K562 (cell line): Measurements from ENCODE around the gene FCER2. TPM values are rescaled to one million over a fixed set of nuclear protein-coding genes. Genes with fewer than 3 reads are reported as not detected.

Experiments
- FOXA1 ChIP-seq: fragments of 450-650 bp; IDR thresholded peaks from 2 replicates; pipeline ENCODE4 v1.6.1; 2016; ENCODE audit warnings: mild to moderate bottlenecking, borderline replicate concordance
- HIVEP1 ChIP-seq: fragments of 250-450 bp; sonication (Bioruptor Pico); IDR thresholded peaks from 2 replicates; pipeline ENCODE4 v1.4.0; 2020; ENCODE audit warnings: mild to moderate bottlenecking
- MEF2D ChIP-seq: conservative IDR thresholded peaks from 2 replicates; pipeline ENCODE4 v1.6.1; 2016; ENCODE audit warnings: low read depth, missing genetic modification characterization, missing compliant biosample characterization
- POLR2A ChIP-seq: fragments of 450-650 bp; conservative IDR thresholded peaks from 2 replicates; pipeline ENCODE4 v1.6.1; 2016
- ZNF830 ChIP-seq: fragments of 250-450 bp; sonication (Bioruptor Pico); IDR thresholded peaks from 2 replicates; pipeline ENCODE4 v1.5.0; 2021; ENCODE audit warnings: mild to moderate bottlenecking
- polyA plus RNA-seq, 8 experiments: library from polyadenylated mRNA; depleted of rRNA in 4 of 8; stranded (reverse) in 5 of 8; unstranded in 3 of 8; fragments of >200 nt; fragmentation: Nextera tagmentation in 2 of 8; fragmentation: Illumina TruSeq in 1 of 8; extraction: Ambion mirVana in 2 of 8; extraction: Trizol in 1 of 8; gene quantifications; 2 replicates each; pipeline versions ENCODE4 v1.2.1 to v1.2.3, GENCODE V29; 2011 to 2014; ENCODE audit warnings: inconsistent platforms in 1 of 8, missing spikeins in 1 of 8
- total RNA-seq, 7 experiments: library from RNA; depleted of rRNA in 6 of 7; stranded (reverse); fragments of >200 nt in 6 of 7; fragmentation: Illumina TruSeq in 2 of 7; extraction: Trizol in 2 of 7; gene quantifications; 2 replicates each; pipeline versions ENCODE4 v1.2.1 to v1.2.3, GENCODE V29; 2011 to 2021; ENCODE audit warnings: low replicate concordance in 1 of 7
- TF ChIP-seq, protein P1 (sequence below): fragments of 450-650 bp; formaldehyde crosslinking; IDR thresholded peaks from 2 replicates; pipeline ENCODE4 v1.4.0; 2022; ENCODE audit warnings: mild to moderate bottlenecking, moderate library complexity
- TF ChIP-seq, protein P2 (sequence below): sonication (generic); formaldehyde crosslinking; IDR thresholded peaks from 2 replicates; pipeline ENCODE4 v1.8.1; 2022; ENCODE audit warnings: missing genetic modification reagents
- TF ChIP-seq, protein P3 (sequence below): fragments of 450-650 bp; IDR thresholded peaks from 2 replicates; pipeline ENCODE4 v1.6.1; 2016; ENCODE audit warnings: mild to moderate bottlenecking, moderate library complexity

Gene FCER2
- total and polyA plus RNA-seq, 9 of the 15 experiments (the other 6 are each of a cell fraction or from before 2014, with no cell fraction given), result 0.11 TPM; not detected in 8

DNA sequence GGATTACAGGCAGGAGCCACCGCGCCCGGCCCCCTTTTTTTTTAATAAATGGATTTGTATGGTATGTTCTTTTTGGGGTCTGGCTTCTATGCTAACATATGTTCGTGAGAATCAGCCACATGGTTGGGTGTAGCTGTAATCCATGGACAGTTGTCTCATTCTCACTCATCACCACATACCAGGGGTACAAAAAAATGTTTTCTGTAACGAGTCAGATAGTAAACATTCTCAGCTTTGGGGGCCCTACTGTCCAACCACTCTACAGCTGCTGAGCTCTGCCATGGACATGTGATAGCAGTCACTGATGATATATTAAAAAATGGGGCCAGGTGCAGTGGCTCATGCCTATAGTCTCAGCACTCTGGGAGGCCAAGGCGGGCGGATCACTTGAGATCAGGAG, 38.2 kb downstream of the FCER2 start (continued):
- TF ChIP-seq, protein P1, sequence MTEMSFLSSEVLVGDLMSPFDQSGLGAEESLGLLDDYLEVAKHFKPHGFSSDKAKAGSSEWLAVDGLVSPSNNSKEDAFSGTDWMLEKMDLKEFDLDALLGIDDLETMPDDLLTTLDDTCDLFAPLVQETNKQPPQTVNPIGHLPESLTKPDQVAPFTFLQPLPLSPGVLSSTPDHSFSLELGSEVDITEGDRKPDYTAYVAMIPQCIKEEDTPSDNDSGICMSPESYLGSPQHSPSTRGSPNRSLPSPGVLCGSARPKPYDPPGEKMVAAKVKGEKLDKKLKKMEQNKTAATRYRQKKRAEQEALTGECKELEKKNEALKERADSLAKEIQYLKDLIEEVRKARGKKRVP (CRISPR knock-in tag), result no peak
- TF ChIP-seq, protein P2, sequence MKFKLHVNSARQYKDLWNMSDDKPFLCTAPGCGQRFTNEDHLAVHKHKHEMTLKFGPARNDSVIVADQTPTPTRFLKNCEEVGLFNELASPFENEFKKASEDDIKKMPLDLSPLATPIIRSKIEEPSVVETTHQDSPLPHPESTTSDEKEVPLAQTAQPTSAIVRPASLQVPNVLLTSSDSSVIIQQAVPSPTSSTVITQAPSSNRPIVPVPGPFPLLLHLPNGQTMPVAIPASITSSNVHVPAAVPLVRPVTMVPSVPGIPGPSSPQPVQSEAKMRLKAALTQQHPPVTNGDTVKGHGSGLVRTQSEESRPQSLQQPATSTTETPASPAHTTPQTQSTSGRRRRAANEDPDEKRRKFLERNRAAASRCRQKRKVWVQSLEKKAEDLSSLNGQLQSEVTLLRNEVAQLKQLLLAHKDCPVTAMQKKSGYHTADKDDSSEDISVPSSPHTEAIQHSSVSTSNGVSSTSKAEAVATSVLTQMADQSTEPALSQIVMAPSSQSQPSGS (CRISPR knock-in tag), result no peak
- TF ChIP-seq MEF2D (tag), result no peak
- no peak for TF ChIP-seq HIVEP1 (CRISPR knock-in tag)
- TF ChIP-seq POLR2A, result no peak
- TF ChIP-seq ZNF830 (CRISPR knock-in tag), result no peak
- TF ChIP-seq, protein P3, sequence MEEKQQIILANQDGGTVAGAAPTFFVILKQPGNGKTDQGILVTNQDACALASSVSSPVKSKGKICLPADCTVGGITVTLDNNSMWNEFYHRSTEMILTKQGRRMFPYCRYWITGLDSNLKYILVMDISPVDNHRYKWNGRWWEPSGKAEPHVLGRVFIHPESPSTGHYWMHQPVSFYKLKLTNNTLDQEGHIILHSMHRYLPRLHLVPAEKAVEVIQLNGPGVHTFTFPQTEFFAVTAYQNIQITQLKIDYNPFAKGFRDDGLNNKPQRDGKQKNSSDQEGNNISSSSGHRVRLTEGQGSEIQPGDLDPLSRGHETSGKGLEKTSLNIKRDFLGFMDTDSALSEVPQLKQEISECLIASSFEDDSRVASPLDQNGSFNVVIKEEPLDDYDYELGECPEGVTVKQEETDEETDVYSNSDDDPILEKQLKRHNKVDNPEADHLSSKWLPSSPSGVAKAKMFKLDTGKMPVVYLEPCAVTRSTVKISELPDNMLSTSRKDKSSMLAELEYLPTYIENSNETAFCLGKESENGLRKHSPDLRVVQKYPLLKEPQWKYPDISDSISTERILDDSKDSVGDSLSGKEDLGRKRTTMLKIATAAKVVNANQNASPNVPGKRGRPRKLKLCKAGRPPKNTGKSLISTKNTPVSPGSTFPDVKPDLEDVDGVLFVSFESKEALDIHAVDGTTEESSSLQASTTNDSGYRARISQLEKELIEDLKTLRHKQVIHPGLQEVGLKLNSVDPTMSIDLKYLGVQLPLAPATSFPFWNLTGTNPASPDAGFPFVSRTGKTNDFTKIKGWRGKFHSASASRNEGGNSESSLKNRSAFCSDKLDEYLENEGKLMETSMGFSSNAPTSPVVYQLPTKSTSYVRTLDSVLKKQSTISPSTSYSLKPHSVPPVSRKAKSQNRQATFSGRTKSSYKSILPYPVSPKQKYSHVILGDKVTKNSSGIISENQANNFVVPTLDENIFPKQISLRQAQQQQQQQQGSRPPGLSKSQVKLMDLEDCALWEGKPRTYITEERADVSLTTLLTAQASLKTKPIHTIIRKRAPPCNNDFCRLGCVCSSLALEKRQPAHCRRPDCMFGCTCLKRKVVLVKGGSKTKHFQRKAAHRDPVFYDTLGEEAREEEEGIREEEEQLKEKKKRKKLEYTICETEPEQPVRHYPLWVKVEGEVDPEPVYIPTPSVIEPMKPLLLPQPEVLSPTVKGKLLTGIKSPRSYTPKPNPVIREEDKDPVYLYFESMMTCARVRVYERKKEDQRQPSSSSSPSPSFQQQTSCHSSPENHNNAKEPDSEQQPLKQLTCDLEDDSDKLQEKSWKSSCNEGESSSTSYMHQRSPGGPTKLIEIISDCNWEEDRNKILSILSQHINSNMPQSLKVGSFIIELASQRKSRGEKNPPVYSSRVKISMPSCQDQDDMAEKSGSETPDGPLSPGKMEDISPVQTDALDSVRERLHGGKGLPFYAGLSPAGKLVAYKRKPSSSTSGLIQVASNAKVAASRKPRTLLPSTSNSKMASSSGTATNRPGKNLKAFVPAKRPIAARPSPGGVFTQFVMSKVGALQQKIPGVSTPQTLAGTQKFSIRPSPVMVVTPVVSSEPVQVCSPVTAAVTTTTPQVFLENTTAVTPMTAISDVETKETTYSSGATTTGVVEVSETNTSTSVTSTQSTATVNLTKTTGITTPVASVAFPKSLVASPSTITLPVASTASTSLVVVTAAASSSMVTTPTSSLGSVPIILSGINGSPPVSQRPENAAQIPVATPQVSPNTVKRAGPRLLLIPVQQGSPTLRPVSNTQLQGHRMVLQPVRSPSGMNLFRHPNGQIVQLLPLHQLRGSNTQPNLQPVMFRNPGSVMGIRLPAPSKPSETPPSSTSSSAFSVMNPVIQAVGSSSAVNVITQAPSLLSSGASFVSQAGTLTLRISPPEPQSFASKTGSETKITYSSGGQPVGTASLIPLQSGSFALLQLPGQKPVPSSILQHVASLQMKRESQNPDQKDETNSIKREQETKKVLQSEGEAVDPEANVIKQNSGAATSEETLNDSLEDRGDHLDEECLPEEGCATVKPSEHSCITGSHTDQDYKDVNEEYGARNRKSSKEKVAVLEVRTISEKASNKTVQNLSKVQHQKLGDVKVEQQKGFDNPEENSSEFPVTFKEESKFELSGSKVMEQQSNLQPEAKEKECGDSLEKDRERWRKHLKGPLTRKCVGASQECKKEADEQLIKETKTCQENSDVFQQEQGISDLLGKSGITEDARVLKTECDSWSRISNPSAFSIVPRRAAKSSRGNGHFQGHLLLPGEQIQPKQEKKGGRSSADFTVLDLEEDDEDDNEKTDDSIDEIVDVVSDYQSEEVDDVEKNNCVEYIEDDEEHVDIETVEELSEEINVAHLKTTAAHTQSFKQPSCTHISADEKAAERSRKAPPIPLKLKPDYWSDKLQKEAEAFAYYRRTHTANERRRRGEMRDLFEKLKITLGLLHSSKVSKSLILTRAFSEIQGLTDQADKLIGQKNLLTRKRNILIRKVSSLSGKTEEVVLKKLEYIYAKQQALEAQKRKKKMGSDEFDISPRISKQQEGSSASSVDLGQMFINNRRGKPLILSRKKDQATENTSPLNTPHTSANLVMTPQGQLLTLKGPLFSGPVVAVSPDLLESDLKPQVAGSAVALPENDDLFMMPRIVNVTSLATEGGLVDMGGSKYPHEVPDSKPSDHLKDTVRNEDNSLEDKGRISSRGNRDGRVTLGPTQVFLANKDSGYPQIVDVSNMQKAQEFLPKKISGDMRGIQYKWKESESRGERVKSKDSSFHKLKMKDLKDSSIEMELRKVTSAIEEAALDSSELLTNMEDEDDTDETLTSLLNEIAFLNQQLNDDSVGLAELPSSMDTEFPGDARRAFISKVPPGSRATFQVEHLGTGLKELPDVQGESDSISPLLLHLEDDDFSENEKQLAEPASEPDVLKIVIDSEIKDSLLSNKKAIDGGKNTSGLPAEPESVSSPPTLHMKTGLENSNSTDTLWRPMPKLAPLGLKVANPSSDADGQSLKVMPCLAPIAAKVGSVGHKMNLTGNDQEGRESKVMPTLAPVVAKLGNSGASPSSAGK, result no peak
- TF ChIP-seq FOXA1, result no peak
